ENCODE results near the gene UNC80.

DNA sequence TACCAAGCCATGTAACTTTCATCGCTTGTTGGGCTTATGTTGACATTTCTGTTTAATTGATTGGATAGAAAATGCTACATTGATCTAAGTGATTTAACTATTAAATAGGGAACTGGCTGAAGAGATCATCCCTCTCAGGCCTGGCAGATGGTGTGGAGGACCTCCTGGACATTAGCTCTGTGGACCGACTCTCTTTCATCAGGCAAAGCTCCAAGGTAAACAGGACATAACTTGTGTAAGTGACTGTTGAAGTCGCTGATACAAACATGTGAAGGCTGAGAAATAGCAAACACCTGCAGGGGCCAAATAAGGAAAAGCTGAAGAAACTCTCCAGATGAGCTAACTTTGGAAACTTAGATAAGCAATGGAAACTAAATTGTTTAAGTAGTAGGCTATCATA lies 68.8 kb downstream of the UNC80 start:
- TF ChIP-seq EZH2phosphoT487 (IDR thresholded peaks at IDR 0.05; ENCODE audit: insufficient read depth, low read depth) (no peak), EZH2 (IDR thresholded peaks at IDR 0.05; ENCODE audit: insufficient read depth, poor library complexity, severe bottlenecking) (no peak)

Measured in GM23248 (cell line).